ENCODE measurements around the gene SCMH1. TPM values are rescaled to one million over a fixed set of nuclear protein-coding genes. Genes with fewer than 3 reads are reported as not detected.
"Not testable (repeated sequence)": the region's sequence is repeated elsewhere in the genome, so short reads cannot be mapped to it uniquely, and the experiment has no call there.

The SCMH1 gene
- total RNA-seq, 2 donors from 2014 or later = 16.4 to 18.3 TPM

GRCh38 chr1:41217441-41217840 is 24.7 kb downstream of the SCMH1 start:
- no peaks in the 10 kb centered on the region for H3K4me1 ChIP-seq (ENCODE audit: control insufficient read depth, insufficient read depth, low read length)
- H3K27ac ChIP-seq (ENCODE audit: low read depth, low read length) = no peak overlapping the region
- H3K9me3 Mint-ChIP-seq = peaks cover 33% of the 10 kb centered on the region
- H3K27me3 ChIP-seq (ENCODE audit: control insufficient read depth, insufficient read depth, low read length, poor library complexity, severe bottlenecking) = no peaks in the 10 kb centered on the region
- no peak overlapping the region for H3K9ac ChIP-seq (ENCODE audit: extremely low read depth, low read length, poor library complexity, severe bottlenecking)
- peaks cover 29% of the 10 kb centered on the region for H3K9me3 ChIP-seq (ENCODE audit: control insufficient read depth, low read length)
- TF ChIP-seq CTCF (conservative IDR thresholded peaks at IDR 0.05) = no peak
- H3K27ac Mint-ChIP-seq = no peak overlapping the region
- WGBS, 2 experiments (ENCODE audit: insufficient coverage in 1 of 2, insufficient read length in 1 of 2) = 79% methylated on average over 1 of the region's 1 CpG; no CpG with 5 or more reads in 1 of the 2 experiments
- H3K27me3 Mint-ChIP-seq (ENCODE audit: insufficient read depth) = peaks cover 2% of the 10 kb centered on the region
- H3K4me1 Mint-ChIP-seq = peaks cover 3% of the 10 kb centered on the region
- H3K4me3 Mint-ChIP-seq = no peak overlapping the region
- no peak for DNase-seq
- H3K4me3 ChIP-seq (ENCODE audit: low read length) = no peak overlapping the region
- H3K36me3 ChIP-seq (ENCODE audit: control insufficient read depth, insufficient read depth, low read length) = no peaks in the 10 kb centered on the region
- H3K36me3 Mint-ChIP-seq (ENCODE audit: low read depth) = peaks cover 30% of the 10 kb centered on the region

GRCh38 chr1:41215623-41216022 is 26.5 kb downstream of the SCMH1 start:
- Mint-ChIP-seq H3K36me3 (ENCODE audit: low read depth) (peaks cover 34% of the 10 kb centered on the region), H3K9me3 (peaks cover 43% of the 10 kb centered on the region), H3K27me3 (ENCODE audit: insufficient read depth) (peaks cover 2% of the 10 kb centered on the region), H3K27ac (no peak overlapping the region), H3K4me1 (peaks cover 3% of the 10 kb centered on the region), H3K4me3 (no peak overlapping the region)
- no peak overlapping the region for H3K27ac ChIP-seq (ENCODE audit: low read depth, low read length)
- no peaks in the 10 kb centered on the region for H3K27me3 ChIP-seq (ENCODE audit: control insufficient read depth, insufficient read depth, low read length, poor library complexity, severe bottlenecking)
- H3K4me3 ChIP-seq (ENCODE audit: low read length) = no peak overlapping the region
- H3K4me1 ChIP-seq (ENCODE audit: control insufficient read depth, insufficient read depth, low read length) = no peaks in the 10 kb centered on the region
- H3K36me3 ChIP-seq (ENCODE audit: control insufficient read depth, insufficient read depth, low read length) = no peaks in the 10 kb centered on the region
- no peak overlapping the region for H3K9ac ChIP-seq (ENCODE audit: extremely low read depth, low read length, poor library complexity, severe bottlenecking)
- H3K9me3 ChIP-seq (ENCODE audit: control insufficient read depth, low read length) = peaks cover 23% of the 10 kb centered on the region
- TF ChIP-seq CTCF (conservative IDR thresholded peaks at IDR 0.05) = no peak
- no peak for DNase-seq

DNA sequence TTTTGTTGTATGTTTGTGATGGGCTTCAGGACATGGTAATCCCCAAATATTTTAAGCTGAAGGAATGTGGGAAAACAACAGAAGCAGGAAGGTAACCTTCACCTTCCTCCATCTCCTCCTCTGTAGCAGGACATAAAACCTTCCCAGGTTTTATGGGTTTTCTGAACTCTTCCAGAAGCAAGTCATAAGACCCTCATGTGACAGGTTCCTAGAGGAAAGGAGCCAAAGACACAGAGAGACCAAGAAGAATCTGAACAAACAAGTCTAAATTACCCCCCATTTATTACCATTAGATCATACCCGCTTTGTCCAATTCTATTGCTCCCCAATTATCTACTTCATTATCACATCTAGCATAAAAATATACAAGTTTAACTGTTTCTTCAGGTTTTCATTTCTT is 28.8 kb downstream of the SCMH1 start:
- no peak for TF ChIP-seq CTCF (conservative IDR thresholded peaks at IDR 0.05)
- Histone ChIP-seq H3K4me3 (ENCODE audit: low read length) (no peak overlapping the region), H3K9ac (ENCODE audit: extremely low read depth, low read length, poor library complexity, severe bottlenecking) (no peak overlapping the region), H3K4me1 (ENCODE audit: control insufficient read depth, insufficient read depth, low read length) (no peaks in the 10 kb centered on the region), H3K9me3 (ENCODE audit: control insufficient read depth, low read length) (peaks cover 4% of the 10 kb centered on the region), H3K36me3 (ENCODE audit: control insufficient read depth, insufficient read depth, low read length) (no peaks in the 10 kb centered on the region), H3K27me3 (ENCODE audit: control insufficient read depth, insufficient read depth, low read length, poor library complexity, severe bottlenecking) (no peaks in the 10 kb centered on the region), H3K27ac (ENCODE audit: low read depth, low read length) (no peak overlapping the region)
- H3K9me3 Mint-ChIP-seq = peaks cover 36% of the 10 kb centered on the region
- peaks cover 2% of the 10 kb centered on the region for H3K27me3 Mint-ChIP-seq (ENCODE audit: insufficient read depth)
- peaks cover 17% of the 10 kb centered on the region for H3K36me3 Mint-ChIP-seq (ENCODE audit: low read depth)
- no peak overlapping the region for H3K27ac Mint-ChIP-seq
- H3K4me3 Mint-ChIP-seq = no peak overlapping the region
- no peak for DNase-seq
- H3K4me1 Mint-ChIP-seq = peaks cover 3% of the 10 kb centered on the region
- 93 to 100% methylated on average over 1 of the region's 1 CpG for WGBS, 2 experiments (ENCODE audit: insufficient coverage in 1 of 2, insufficient read length in 1 of 2)

GRCh38 chr1:41211608-41212007 is 30.5 kb downstream of the SCMH1 start:
- not testable (repeated sequence) for H3K27me3 Mint-ChIP-seq (ENCODE audit: insufficient read depth); H3K9ac ChIP-seq (ENCODE audit: extremely low read depth, low read length, poor library complexity, severe bottlenecking); H3K27ac ChIP-seq (ENCODE audit: low read depth, low read length); H3K27ac Mint-ChIP-seq; H3K9me3 ChIP-seq (ENCODE audit: control insufficient read depth, low read length); H3K4me1 ChIP-seq (ENCODE audit: control insufficient read depth, insufficient read depth, low read length); DNase-seq; H3K4me3 ChIP-seq (ENCODE audit: low read length); H3K4me3 Mint-ChIP-seq; H3K27me3 ChIP-seq (ENCODE audit: control insufficient read depth, insufficient read depth, low read length, poor library complexity, severe bottlenecking); H3K4me1 Mint-ChIP-seq; H3K36me3 ChIP-seq (ENCODE audit: control insufficient read depth, insufficient read depth, low read length)
- 93 to 100% methylated on average over 1 to 2 of the region's 2 CpGs for WGBS, 2 experiments (ENCODE audit: insufficient coverage in 1 of 2, insufficient read length in 1 of 2)
- H3K36me3 Mint-ChIP-seq (ENCODE audit: low read depth) = peaks cover 13% of the 10 kb centered on the region
- peaks cover 36% of the 10 kb centered on the region for H3K9me3 Mint-ChIP-seq

DNA sequence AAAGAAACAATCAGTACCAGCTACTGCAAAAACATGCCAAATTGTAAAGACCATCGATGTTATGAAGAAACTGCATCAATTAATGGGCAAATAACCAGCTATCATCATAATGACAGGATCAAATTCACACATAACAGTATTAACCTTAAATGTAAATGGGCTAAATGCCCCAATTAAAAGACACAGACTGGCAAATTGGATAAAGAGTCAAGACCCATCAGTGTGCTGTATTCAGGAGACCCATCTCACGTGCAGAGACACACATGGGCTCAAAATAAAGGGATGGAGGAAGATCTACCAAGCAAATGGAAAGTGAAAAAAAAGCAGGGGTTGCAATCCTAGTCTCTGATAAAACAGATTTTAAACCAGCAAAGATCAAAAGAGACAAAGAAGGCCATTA is 35.1 kb downstream of the SCMH1 start:
- not testable (repeated sequence) for H3K27ac ChIP-seq (ENCODE audit: low read depth, low read length); H3K27me3 ChIP-seq (ENCODE audit: control insufficient read depth, insufficient read depth, low read length, poor library complexity, severe bottlenecking); H3K4me1 ChIP-seq (ENCODE audit: control insufficient read depth, insufficient read depth, low read length); H3K36me3 ChIP-seq (ENCODE audit: control insufficient read depth, insufficient read depth, low read length); H3K4me3 ChIP-seq (ENCODE audit: low read length); H3K4me1 Mint-ChIP-seq; H3K9ac ChIP-seq (ENCODE audit: extremely low read depth, low read length, poor library complexity, severe bottlenecking); H3K4me3 Mint-ChIP-seq; H3K27ac Mint-ChIP-seq; DNase-seq; H3K27me3 Mint-ChIP-seq (ENCODE audit: insufficient read depth)
- peaks cover 29% of the 10 kb centered on the region for H3K9me3 ChIP-seq (ENCODE audit: control insufficient read depth, low read length)
- WGBS, 2 experiments (ENCODE audit: insufficient coverage in 1 of 2, insufficient read length in 1 of 2) = 80 to 87% methylated on average over 1 to 2 of the region's 2 CpGs
- peaks cover 37% of the 10 kb centered on the region for H3K36me3 Mint-ChIP-seq (ENCODE audit: low read depth)
- H3K9me3 Mint-ChIP-seq = peaks cover 74% of the 10 kb centered on the region
